Stimulated activated effector memory CD8-positive, alpha-beta T cell treated with anti-CD3 and anti-CD28 coated beads, Interleukin-12 subunit alpha, Interleukin-12 subunit beta, amount 100 ng/mL, for 72 hours (primary cell): ENCODE results near the gene TNK1.
"Not testable (repeated sequence)": the region's sequence is repeated elsewhere in the genome, so short reads cannot be mapped to it uniquely, and the experiment has no call there.

Experiments used
- ATAC-seq: fragments of 150-1000 bp; cut with Tn5 transposase; 2 replicates; pipeline ENCODE4 v1.10.0; 2021
- DNase-seq, 2 donors: peaks; one replicate each; pipeline ENCODE4 v3.0.0; 2021 to 2022; ENCODE audit warnings: low spot score in 2 of 2
- H3K27ac Mint-ChIP-seq: one replicate; pipeline ENCODE4 v1.8.0; 2022; ENCODE audit warnings: mild to moderate bottlenecking, mixed read lengths
- H3K36me3 Mint-ChIP-seq: one replicate; pipeline ENCODE4 v1.8.0; 2022; ENCODE audit warnings: mild to moderate bottlenecking, mixed read lengths
- H3K4me1 Mint-ChIP-seq: one replicate; pipeline ENCODE4 v1.8.0; 2022; ENCODE audit warnings: mixed read lengths
- H3K4me3 Mint-ChIP-seq: one replicate; pipeline ENCODE4 v1.8.0; 2022; ENCODE audit warnings: mild to moderate bottlenecking, mixed read lengths
- H3K9me3 Mint-ChIP-seq: one replicate; pipeline ENCODE4 v1.8.0; 2022; ENCODE audit warnings: mixed read lengths

The TNK1 gene

DNA sequence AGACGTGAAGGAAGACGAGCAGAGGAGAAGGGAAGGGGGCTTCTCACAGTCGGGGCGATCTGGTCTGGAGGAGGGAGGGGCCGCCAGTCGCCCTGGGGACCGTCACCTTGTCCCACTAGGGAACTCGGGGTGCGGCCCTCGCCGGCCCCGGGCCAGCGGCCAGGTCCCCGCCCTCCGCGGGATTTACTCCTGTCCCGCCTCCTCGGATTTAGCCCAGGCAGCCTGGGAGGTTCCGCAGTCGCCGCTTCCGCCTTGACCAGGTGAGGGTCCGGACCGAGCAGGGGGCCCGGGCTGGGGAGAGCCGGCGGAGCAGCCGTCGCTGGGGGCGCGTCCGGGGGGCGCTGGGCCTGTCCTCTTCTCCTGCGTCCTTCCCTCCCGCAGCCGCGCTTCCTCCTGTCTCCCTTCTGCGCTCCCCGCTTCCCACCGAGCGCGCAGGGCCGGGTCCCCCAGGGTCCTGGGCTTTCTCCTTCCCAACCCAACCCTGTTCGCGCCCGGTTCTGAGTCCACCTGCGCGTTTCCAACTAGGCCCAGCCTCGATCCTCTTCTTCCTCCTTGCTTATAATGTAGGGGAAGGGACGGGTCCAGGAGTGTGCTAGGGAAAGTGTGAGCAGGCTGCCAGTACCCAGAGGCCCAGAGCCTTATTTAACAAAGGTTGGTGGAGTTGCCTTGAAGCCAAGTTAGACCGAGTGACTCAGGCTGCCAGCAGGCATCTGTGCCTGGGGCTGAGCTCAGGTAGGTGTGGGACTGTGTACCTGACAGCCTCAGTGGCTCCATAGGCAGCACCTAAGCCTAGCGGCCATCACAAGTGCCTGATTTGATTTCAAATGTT, at the start of gene TNK1:
Gene TNK1, plus strand, starts transcription at position 235 of the 829 bp plus-strand sequence. CDS start 1,838 bp downstream, outside the sequence.
- Mint-ChIP-seq H3K36me3 (peaks cover 5% of the 10 kb centered on the region), H3K4me3 (no peak within 1 kb of the TSS), H3K27ac (peak within 1 kb of the TSS; percentile 5), H3K9me3 (no peaks in the 10 kb centered on the region), H3K4me1 (peaks cover 8% of the 10 kb centered on the region)
- no peak for ATAC-seq
- DNase-seq = no peak

DNA sequence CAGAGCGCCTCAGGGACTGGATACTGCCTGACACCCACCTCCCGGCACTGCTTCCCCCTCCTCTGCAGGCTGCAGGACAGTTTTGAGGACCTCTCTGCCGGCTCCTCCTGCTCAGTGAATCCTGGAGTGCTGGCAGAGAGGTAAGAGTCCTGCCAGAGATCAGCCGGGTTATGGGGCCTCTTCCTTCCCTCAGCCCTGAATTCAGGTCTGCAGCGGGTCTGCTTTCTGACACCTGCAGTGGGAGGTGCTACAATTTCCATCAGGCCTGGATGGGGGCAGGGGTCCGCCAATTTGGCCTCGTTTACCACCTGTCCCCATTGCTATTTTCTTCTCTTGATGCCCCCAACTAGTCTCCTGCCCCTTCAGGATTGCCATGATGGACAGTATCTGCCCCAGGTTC, 48.8 kb upstream of the TNK1 start:
- H3K4me3 Mint-ChIP-seq = peak overlapping the region; percentile 28
- peaks cover 16% of the 10 kb centered on the region for H3K36me3 Mint-ChIP-seq
- peaks cover 68% of the 10 kb centered on the region for H3K4me1 Mint-ChIP-seq

DNA sequence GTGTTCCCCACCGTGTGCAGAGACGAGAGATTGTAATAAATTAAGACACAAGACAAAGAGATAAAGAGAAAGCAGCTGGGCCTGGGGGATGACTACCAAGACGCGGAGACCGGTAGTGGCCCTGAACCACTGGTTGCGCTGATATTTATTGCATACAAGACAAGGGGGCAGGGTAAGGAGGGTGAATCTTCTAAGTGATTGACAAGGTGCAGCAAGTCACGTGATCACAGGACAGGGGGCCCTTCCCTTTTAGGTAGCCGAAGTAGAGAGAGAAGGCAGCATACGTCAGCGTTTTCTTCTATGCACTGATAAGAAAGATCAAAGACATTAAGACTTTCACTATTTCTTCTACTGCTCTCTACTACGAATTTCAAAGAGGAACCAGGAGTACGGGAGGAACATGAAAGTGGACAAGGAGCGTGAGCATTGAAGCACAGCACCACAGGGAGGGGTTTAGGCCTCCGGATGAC, 48.3 kb upstream of the TNK1 start:
- Mint-ChIP-seq H3K36me3 (peaks cover 20% of the 10 kb centered on the region), H3K4me1 (peaks cover 68% of the 10 kb centered on the region), H3K4me3 (peak overlapping the region; percentile 28), H3K27ac (peak overlapping the region; percentile 66)
- ATAC-seq, H3K9me3 Mint-ChIP-seq, DNase-seq: not testable (repeated sequence)

More for the DNA sequence above, 48.8 kb upstream of the TNK1 start:
- no peak for DNase-seq
- no peak for ATAC-seq
- no peaks in the 10 kb centered on the region for H3K9me3 Mint-ChIP-seq
- peak overlapping the region; percentile 66 for H3K27ac Mint-ChIP-seq

DNA sequence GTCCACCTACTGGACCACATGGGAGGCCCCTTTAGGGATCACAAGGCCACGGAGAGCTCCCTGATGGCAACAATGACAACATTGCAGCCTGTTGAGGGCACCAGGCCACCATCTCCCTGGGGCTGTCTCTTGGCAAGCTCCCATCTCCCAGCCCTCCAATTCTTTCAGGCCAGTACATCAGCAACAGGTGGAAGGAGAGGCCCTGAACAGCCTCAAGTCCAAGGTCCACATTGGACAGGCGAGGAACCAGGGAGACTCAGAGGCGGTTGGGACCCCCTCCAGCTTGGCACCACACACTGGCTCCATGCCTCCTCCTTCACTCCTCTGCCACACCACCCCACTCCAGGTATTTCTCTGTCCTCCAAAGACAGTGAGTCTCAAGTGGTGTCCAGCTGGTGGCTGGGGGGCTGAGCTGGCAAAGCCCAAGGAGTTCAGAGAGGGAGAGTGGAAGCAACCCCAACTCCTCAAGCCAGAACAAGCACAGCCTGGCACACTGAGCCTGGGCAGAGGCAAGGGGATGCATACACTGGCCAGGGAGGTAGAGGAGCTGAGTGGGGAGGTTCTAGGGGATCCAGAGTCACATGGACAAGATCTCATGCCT, 45.9 kb upstream of the TNK1 start:
- peak overlapping the region; percentile 96 for H3K27ac Mint-ChIP-seq

GRCh38 chr17:7335765-7336164, 45.1 kb upstream of the TNK1 start:
- Mint-ChIP-seq H3K27ac (peak overlapping the region; percentile 96), H3K36me3 (peaks cover 39% of the 10 kb centered on the region), H3K4me3 (peak overlapping the region; percentile 94), H3K4me1 (peaks cover 65% of the 10 kb centered on the region)
- ATAC-seq, H3K9me3 Mint-ChIP-seq, DNase-seq: not testable (repeated sequence)

More for the DNA sequence above, 45.9 kb upstream of the TNK1 start:
- ATAC-seq = no peak
- Mint-ChIP-seq H3K4me3 (peak overlapping the region; percentile 94), H3K9me3 (no peaks in the 10 kb centered on the region), H3K36me3 (peaks cover 34% of the 10 kb centered on the region), H3K4me1 (peaks cover 67% of the 10 kb centered on the region)
- no peak for DNase-seq

DNA sequence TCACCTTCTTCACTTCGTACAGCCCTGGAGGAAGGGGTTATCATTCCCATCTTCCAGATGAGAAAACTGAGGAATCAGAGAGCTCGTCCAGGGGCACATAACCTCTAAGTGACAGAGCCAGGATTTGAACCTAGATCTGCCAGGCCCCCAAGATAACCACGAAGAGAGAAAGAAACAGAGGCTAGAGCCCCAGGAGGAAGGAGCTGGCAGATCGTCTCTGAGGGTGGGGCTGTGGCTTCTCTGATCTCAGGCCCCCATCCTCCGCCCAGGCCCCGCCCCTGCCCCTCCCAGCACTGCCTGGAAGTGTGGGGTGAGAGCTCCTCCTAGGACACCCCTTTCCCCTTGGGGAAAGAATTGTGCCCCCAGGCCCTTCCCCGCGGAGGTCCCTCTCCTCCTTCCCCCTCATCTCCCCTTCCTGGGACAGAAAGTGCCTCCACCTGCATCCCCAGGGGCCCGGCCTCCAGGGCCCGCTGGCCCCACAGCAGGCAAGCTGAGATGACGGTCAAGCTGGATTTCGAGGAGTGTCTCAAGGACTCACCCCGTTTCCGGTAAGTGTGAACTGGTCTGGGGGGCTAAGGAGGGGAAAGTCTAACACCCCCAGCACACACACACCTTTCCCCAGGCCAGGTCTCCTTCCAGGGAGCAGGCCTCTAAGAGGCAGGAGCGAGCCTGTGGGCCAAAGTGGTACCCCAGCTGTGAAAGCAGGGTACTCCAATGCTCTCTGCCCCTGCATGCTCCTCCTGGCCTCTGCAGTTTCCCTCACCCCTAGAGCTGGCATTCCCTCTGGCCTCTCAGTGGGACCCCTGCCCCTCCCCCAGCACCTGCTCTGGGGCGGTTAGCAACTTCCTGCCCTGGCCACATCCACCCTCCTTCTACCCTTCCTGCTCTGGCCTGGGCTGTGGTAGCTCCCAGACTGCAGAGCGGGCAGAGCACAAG, 44.4 kb upstream of the TNK1 start, which contains the start of gene ACAP1:
Gene ACAP1, plus strand, starts transcription at position 290 of the 936 bp plus-strand sequence. Its CDS starts 206 bp downstream, at position 496.
- Mint-ChIP-seq H3K36me3 (peaks cover 47% of the 10 kb centered on the region), H3K9me3 (no peaks in the 10 kb centered on the region), H3K4me1 (peaks cover 65% of the 10 kb centered on the region), H3K4me3 (peak within 1 kb of the TSS; percentile 94), H3K27ac (peak within 1 kb of the TSS; percentile 96)
- ATAC-seq (peak; percentile 95), DNase-seq (peak; percentile 47 to 85)

DNA sequence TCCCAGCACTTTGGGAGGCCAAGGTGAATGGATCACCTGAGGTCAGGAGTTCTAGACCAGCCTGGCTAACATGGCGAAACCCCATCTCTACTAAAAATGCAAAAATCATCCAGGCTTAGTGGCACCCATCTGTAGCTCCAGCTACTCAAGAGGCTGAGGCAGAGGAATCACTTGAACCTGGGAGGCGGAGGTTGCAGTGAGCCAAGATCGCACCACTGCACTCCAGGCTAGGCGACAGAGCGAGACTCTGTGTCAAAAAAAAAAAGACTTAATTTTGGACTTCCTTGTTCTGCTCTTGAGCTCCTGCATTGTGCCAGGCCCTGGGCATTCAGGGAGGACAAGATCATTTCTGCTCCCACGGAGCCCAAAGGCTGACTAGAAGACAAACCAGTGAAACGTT, 43.3 kb upstream of the TNK1 start:
- Mint-ChIP-seq H3K4me3 (peak overlapping the region; percentile 94), H3K4me1 (peaks cover 61% of the 10 kb centered on the region), H3K27ac (peak overlapping the region; percentile 96), H3K36me3 (peaks cover 57% of the 10 kb centered on the region)
- H3K9me3 Mint-ChIP-seq, ATAC-seq, DNase-seq: not testable (repeated sequence)

DNA sequence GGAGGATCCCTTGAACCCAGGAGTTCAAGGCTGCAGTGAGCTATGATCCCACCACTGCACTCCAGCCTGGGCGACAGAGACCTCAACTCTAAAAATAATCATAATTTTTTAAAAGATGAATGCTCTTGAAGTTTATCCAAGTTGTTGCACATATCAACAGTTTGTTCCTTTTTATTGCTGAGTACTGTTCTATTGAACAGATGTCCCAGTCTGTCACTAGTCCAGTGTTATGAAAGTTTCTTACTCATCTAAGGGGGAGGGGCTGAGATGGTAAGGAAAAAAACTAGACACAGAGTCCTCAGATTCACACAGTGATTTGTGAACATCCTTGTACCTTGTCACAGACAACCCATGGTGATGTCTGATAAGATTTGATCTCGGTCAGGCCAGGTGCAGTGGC, 40.7 kb upstream of the TNK1 start:
- DNase-seq = no peak
- peaks cover 83% of the 10 kb centered on the region for H3K36me3 Mint-ChIP-seq
- no peak for ATAC-seq
- no peaks in the 10 kb centered on the region for H3K9me3 Mint-ChIP-seq
- H3K4me1 Mint-ChIP-seq = peaks cover 63% of the 10 kb centered on the region
- peak overlapping the region; percentile 36 for H3K27ac Mint-ChIP-seq
- peak overlapping the region; percentile 18 for H3K4me3 Mint-ChIP-seq

- H3K36me3 Mint-ChIP-seq = peaks cover 100% of the 10 kb centered on the region
- H3K4me1 Mint-ChIP-seq = peaks cover 53% of the 10 kb centered on the region
- ATAC-seq = no peak
- DNase-seq = no peak
- peak overlapping the region; percentile 36 for H3K27ac Mint-ChIP-seq
- no peaks in the 10 kb centered on the region for H3K9me3 Mint-ChIP-seq
- no peak overlapping the region for H3K4me3 Mint-ChIP-seq
These were observed 39.0 kb upstream of the TNK1 start for GRCh38 chr17:7341842-7342241.

DNA sequence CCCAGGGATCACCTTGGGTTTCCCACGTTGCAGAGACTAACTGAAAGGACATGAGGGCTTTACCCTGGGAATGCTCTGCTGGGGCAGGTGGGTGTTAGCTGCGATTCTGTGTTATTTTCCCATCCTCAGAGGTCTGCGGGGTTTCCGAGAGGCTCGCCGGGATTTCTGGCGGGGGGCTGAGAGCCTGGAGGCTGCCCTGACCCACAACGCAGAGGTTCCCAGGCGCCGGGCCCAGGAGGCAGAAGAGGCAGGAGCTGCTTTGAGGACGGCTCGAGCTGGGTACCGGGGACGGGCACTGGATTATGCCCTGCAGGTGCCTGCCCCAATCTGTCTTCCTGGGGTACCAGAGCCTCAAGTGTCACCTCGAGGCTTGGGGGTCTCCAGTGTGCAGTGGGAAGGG, 37.6 kb upstream of the TNK1 start:
- no peaks in the 10 kb centered on the region for H3K9me3 Mint-ChIP-seq
- H3K4me1 Mint-ChIP-seq = peaks cover 53% of the 10 kb centered on the region
- no peak for ATAC-seq
- H3K4me3 Mint-ChIP-seq = no peak overlapping the region
- peaks cover 100% of the 10 kb centered on the region for H3K36me3 Mint-ChIP-seq
- peak overlapping the region; percentile 60 for H3K27ac Mint-ChIP-seq
- no peak for DNase-seq

DNA sequence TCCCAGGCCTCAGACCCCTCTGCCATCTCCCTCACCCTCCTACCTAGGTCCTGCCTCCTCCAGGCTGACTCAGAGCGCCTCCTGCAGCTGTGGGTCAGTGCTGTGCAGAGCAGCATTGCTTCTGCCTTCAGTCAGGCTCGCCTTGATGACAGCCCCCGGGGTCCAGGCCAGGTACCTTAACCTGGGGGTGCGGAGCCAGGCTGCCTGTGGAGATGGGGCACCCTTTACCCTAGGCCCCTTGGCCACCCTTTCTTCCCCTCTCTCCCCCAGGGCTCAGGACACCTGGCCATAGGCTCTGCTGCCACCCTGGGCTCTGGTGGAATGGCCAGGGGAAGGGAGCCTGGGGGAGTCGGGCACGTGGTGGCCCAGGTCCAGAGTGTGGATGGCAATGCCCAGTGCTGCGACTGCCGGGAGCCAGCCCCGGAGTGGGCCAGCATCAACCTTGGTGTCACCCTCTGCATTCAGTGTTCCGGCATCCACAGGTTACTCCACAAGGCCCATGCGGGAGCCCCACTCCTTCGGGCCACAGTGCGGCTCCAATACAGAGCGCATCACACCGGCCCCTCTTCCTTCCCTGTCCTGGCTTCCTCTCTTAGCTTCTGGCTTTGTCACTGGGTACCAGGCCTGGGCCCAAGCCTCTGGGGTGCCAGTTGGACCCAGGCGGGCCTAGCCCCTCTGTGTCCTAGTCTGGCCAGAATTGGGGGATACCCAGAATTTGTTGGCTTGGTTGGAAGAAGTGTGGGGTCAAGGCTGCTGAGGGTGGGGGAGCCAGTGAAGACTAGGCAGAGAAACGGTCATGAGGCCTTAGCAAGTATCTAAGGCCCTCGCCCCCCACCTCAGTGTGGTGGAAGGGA, 33.9 kb upstream of the TNK1 start:
- ATAC-seq = no peak
- H3K4me1 Mint-ChIP-seq = peaks cover 61% of the 10 kb centered on the region
- no peak overlapping the region for H3K4me3 Mint-ChIP-seq
- H3K27ac Mint-ChIP-seq = peak overlapping the region; percentile 90
- no peak for DNase-seq
- peaks cover 97% of the 10 kb centered on the region for H3K36me3 Mint-ChIP-seq
- no peaks in the 10 kb centered on the region for H3K9me3 Mint-ChIP-seq

- no peaks in the 10 kb centered on the region for H3K9me3 Mint-ChIP-seq
- peak overlapping the region; percentile 90 for H3K27ac Mint-ChIP-seq
- H3K36me3 Mint-ChIP-seq = peaks cover 97% of the 10 kb centered on the region
- peaks cover 68% of the 10 kb centered on the region for H3K4me1 Mint-ChIP-seq
- ATAC-seq (no peak), DNase-seq (no peak)
- H3K4me3 Mint-ChIP-seq = no peak overlapping the region
These were observed 33.0 kb upstream of the TNK1 start for GRCh38 chr17:7347630-7348477.

- H3K36me3 Mint-ChIP-seq = peaks cover 97% of the 10 kb centered on the region
These were observed 32.2 kb upstream of the TNK1 start for GRCh38 chr17:7348478-7349242.

More at GRCh38 chr17:7348478-7349242, 32.2 kb upstream of the TNK1 start:
- Mint-ChIP-seq H3K27ac (peak overlapping the region; percentile 90), H3K4me3 (peak overlapping the region; percentile 95), H3K9me3 (no peaks in the 10 kb centered on the region), H3K4me1 (peaks cover 69% of the 10 kb centered on the region)
- no peak for ATAC-seq
- no peak for DNase-seq
